RWPE2 (cell line): ENCODE results near the gene SELPLG.

Experiments used
- ATAC-seq: fragments of 200-7000 bp; cut with Tn5 transposase; 3 replicates; pipeline ENCODE4 v1.9.1; 2021; ENCODE audit warnings: low read depth
- DNase-seq: peaks from one replicate; pipeline ENCODE4 v3.0.0-alpha.2; 2020; ENCODE audit warnings: low spot score
- H3K27ac ChIP-seq: fragments of 450-650 bp; 2 replicates; pipeline ENCODE4 v1.5.1; 2017; ENCODE audit warnings: mild to moderate bottlenecking; ENCODE audit not compliant: poor library complexity, severe bottlenecking
- H3K27me3 ChIP-seq: fragments of 250-450 bp; sonication (Bioruptor Pico); 2 replicates; pipeline ENCODE4 v1.5.1; 2021; ENCODE audit warnings: mild to moderate bottlenecking, moderate library complexity; ENCODE audit not compliant: insufficient read depth, poor library complexity, severe bottlenecking
- H3K36me3 ChIP-seq: fragments of 250-450 bp; sonication (Bioruptor Pico); 2 replicates; pipeline ENCODE4 v1.5.1; 2020; ENCODE audit warnings: low read depth, mild to moderate bottlenecking, moderate library complexity
- H3K4me1 ChIP-seq: fragments of 250-450 bp; sonication (Bioruptor Pico); 2 replicates; pipeline ENCODE4 v1.5.1; 2021; ENCODE audit warnings: mild to moderate bottlenecking, moderate library complexity; ENCODE audit not compliant: insufficient read depth, poor library complexity, severe bottlenecking
- H3K4me3 ChIP-seq: fragments of 250-450 bp; sonication (Bioruptor Pico); 2 replicates; pipeline ENCODE4 v1.5.1; 2021; ENCODE audit warnings: mild to moderate bottlenecking, moderate library complexity; ENCODE audit not compliant: severe bottlenecking
- H3K9me3 ChIP-seq: fragments of 250-450 bp; sonication (Bioruptor Pico); 2 replicates; pipeline ENCODE4 v1.5.1; 2021; ENCODE audit warnings: mild to moderate bottlenecking, moderate library complexity; ENCODE audit not compliant: severe bottlenecking
- CTCF ChIP-seq: fragments of 450-650 bp; IDR thresholded peaks from one replicate; pipeline ENCODE4 v1.5.1; 2017; ENCODE audit warnings: mild to moderate bottlenecking, moderate library complexity; ENCODE audit not compliant: poor library complexity, severe bottlenecking

Gene SELPLG

DNA sequence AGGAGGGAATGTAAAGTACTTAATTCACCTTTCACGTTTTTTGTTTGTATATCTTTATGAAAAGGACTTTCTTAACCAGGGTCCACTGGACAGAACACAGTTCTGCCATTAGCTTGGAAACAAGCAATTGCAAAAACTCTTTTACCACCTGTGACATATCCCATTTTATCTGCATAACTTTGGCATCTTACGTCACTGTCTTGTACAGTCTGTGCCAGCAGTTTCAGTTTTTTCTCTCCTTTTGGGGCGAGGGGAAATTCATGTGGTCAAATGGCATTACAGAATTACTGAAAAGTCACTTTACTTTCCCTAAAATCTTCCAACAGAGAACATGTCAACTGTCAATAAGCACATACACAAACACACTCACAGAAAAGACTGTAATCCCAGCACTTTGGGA is 43.7 kb upstream of the SELPLG start:
- H3K4me1 ChIP-seq = no peaks in the 10 kb centered on the region
- no peak for DNase-seq
- H3K9me3 ChIP-seq = no peaks in the 10 kb centered on the region
- H3K36me3 ChIP-seq = peaks cover 67% of the 10 kb centered on the region
- H3K27me3 ChIP-seq = no peaks in the 10 kb centered on the region
- H3K27ac ChIP-seq = no peak overlapping the region
- no peak for ATAC-seq
- no peak overlapping the region for H3K4me3 ChIP-seq
- TF ChIP-seq CTCF = no peak

DNA sequence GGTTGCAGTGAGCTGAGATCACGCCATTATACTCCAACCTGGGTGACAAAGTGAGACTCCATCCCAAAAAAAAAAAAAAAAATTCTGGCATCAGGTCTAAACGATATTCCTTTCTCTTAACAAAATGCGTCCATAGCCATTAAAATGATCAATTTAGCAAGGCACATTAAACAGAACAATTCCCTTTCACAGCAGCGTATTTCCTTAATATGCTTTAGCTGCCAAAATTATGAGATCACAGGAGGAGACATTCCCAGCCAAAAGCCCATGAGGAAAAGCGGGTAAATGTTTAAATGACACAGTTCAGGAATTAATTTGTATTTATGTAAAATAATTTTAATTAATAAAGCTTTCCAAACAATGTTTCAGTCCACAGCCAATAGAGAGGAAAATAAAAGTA is 43.0 kb upstream of the SELPLG start:
- Histone ChIP-seq H3K9me3 (no peaks in the 10 kb centered on the region), H3K27ac (no peak overlapping the region), H3K36me3 (peaks cover 71% of the 10 kb centered on the region), H3K4me3 (no peak overlapping the region), H3K27me3 (no peaks in the 10 kb centered on the region), H3K4me1 (no peaks in the 10 kb centered on the region)
- no peak for DNase-seq
- TF ChIP-seq CTCF = no peak
- ATAC-seq = no peak

DNA sequence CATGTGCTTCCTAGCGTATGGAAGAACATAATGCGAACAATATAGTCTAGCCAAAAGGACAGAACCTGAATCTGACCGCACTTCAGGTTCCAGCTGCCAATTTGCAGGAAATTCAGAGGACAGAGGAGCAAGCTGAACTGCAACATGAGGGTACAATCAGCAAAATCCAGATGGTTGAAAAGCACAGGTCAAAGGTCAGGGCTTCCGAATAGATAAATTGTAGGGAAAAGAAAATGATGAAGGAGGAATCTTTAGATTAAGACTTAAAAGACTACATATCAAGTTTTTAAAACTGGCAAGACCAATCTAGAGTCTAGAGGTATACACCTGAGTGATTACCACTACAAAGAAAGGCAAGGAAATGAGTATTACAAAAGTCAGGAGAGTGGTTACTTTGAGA is 42.1 kb upstream of the SELPLG start:
- peaks cover 74% of the 10 kb centered on the region for H3K36me3 ChIP-seq
- H3K27ac ChIP-seq = no peak overlapping the region
- H3K4me3 ChIP-seq = no peak overlapping the region
- H3K9me3 ChIP-seq = no peaks in the 10 kb centered on the region
- no peak for TF ChIP-seq CTCF
- no peak for DNase-seq
- no peaks in the 10 kb centered on the region for H3K4me1 ChIP-seq
- H3K27me3 ChIP-seq = no peaks in the 10 kb centered on the region
- no peak for ATAC-seq

DNA sequence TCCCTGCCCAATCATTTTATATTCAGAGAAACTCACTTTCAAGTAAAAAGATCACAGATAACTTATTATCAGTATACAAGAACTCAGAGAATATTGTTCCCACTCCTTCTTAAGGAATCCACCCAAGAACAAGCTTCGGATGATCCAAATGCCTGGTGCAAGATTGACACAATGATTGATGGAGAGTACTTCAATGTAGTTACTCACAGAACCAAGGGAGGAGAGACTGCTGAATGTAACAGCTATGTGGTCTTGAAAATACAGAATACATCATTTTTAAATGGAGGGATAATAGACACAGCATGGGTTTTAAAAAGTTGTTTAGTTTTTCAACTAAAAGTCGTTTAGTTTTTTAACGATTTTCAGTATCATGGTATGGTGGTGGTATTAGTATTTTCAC is 38.4 kb upstream of the SELPLG start:
- Histone ChIP-seq H3K4me1 (no peaks in the 10 kb centered on the region), H3K36me3 (peaks cover 55% of the 10 kb centered on the region), H3K9me3 (no peaks in the 10 kb centered on the region)

DNA sequence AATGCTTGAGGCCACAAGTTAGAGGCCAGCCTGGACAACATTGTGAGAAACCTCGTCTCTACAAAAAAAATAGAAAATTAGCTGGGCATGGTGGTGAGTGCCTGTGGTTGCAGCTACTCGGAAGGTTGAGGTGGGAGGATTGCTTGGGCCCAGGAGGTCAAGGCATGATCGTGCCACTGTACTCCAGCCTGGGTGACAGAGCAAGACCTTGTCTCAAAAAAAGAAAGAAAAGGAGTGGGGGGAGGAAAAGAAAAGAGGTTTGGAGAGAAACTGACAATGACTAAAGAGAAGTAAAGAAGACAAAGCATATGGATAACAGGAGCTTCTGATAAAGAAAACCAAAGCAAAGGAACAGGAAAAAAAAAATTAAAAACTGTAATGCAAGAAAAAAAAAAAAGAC is 37.4 kb upstream of the SELPLG start:
- Histone ChIP-seq H3K9me3 (no peaks in the 10 kb centered on the region), H3K4me3 (no peak overlapping the region), H3K27ac (no peak overlapping the region), H3K4me1 (no peaks in the 10 kb centered on the region), H3K36me3 (peaks cover 47% of the 10 kb centered on the region), H3K27me3 (no peaks in the 10 kb centered on the region)
- TF ChIP-seq CTCF = no peak
- DNase-seq (no peak), ATAC-seq (no peak)

More for the DNA sequence above, 38.4 kb upstream of the SELPLG start:
- ATAC-seq (no peak), DNase-seq (no peak)
- Histone ChIP-seq H3K27me3 (no peaks in the 10 kb centered on the region), H3K4me3 (no peak overlapping the region), H3K27ac (no peak overlapping the region)
- no peak for TF ChIP-seq CTCF
